GM21367 (cell line): ENCODE measurements around the gene PDE1C.
A peak's percentile ranks its signal among the peaks of the same experiment; 100 is the strongest.

ENCODE experiments used
- ATAC-seq: cut with Tn5 transposase; IDR thresholded peaks from one replicate; pipeline ENCODE4 v1.9.1; 2021; ENCODE audit not compliant: unreplicated experiment

The PDE1C gene

DNA sequence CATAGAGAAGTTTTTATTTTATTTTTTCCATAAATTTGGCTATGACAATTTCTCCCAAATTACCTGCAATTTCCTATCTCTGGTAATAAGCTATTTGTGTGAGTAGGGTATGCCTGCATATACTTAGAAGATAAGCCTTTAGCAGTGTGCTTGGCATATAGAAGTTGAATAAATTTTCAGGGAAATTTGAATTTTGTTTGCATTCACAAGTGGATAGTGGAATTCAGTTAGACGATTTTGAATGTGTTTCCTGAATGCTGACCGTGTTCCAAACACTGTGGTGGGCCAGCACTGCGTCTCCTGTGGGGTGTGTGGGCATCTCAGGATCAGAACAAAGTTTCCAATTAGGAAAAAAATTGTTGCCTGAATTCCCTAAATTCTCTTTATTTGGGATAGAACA is 283.9 kb downstream of the PDE1C start:
- ATAC-seq = no peak

GRCh38 chr7:31785101-31785500 is 285.1 kb downstream of the PDE1C start:
- ATAC-seq = no peak

GRCh38 chr7:31783221-31783620 is 287.0 kb downstream of the PDE1C start:
- no peak for ATAC-seq

DNA sequence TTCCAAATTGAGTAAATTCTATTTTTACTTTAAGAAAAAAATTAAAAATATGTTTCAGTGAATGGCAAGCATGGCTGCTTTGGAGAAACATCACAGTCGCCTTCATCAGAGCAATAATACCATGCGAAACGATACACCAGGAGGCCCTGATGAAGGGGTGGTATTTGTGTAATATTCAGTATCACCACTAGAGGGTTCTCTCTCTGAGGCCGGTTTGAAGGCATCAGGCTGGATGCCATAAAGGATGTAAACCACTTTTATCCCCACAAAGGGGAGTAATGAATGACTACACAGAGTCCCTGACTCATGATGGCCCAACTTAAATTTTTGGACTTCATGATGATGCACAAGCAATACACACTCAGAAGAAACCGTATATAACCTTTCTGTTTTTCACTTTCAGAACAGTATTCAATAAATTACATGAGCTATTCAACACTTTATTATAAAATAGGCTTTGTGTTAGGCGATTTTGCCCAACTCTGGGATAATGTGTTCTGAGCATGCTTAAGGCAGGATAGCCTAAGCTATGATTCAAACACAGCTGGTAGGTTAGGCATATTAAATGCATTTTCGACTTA is 287.7 kb downstream of the PDE1C start:
- ATAC-seq = no peak

DNA sequence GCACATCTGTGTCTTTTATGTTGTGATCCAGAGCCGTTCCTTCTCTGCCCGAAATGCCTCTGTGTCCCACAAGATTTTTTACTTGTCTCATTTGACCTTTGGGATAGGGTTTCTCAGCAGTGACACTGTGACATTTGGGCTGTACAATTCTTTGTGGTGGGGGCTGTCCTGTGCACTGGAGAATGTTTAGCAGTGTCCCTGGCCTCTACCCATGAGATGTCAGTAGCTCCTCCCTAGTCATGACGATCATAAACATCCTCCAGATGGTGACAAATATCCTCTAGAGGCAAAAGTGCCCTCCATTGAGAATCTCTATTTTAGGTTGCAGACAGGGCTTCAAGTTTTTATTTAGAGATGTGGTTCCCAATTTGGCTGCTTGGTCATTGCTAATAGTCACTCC is 291.9 kb downstream of the PDE1C start:
- no peak for ATAC-seq

GRCh38 chr7:31776616-31777015 is 293.6 kb downstream of the PDE1C start:
- ATAC-seq = no peak

GRCh38 chr7:31775556-31775955 is 294.7 kb downstream of the PDE1C start:
- no peak for ATAC-seq

GRCh38 chr7:31772211-31772610 is 298.0 kb downstream of the PDE1C start:
- ATAC-seq = no peak

DNA sequence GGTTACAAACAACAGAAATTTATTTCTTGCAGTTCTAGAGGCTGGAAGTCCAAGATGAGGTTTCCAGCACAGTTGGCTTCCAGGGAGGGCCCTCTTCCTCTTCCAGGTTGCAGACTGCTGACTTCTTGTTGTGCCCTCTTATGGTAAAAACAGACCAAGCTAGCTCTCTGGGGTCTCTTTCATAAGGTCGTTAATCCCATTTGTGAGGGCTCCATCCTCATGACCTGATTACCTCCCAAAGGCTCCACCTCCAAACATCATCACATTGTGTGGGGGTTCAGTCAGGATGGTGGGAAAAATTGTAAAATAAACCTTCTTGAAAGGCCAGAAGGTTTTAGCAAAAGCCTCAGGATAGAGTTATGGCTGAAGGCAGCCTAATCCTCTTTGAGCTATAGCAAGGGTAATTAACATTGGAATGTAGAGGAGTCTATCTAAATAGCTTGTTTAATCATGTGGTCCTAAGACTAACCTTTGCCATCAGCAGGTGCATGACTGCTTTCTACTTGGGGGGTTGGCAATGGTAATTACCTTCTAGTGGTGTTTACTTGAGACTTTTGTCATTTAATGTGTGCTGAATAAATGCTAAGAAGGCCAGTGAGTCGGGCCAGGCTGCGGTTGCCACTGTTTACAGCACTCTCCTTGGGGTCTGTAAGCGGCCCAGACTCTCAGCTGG is 302.4 kb downstream of the PDE1C start:
- no peak for ATAC-seq

GRCh38 chr7:31764462-31764861 is 305.7 kb downstream of the PDE1C start:
- ATAC-seq = no peak

DNA sequence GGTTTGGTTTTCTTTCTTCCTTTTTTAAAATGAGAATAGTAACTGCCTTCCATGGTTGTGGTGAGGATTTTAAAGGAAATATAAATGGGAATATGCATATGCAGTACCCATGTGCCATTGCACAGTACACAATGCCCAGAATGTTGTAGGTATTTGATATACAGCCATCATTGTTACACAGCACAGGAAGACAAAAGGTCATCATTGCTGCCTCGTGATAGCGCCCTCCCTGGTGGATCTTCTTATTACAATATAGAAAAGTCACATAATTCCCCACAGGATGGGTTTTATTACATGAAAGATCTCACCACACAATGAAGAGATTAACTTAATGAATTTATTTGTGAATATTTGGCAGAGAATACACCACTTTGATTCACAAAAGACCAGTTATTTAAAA is 306.7 kb downstream of the PDE1C start:
- no peak for ATAC-seq

DNA sequence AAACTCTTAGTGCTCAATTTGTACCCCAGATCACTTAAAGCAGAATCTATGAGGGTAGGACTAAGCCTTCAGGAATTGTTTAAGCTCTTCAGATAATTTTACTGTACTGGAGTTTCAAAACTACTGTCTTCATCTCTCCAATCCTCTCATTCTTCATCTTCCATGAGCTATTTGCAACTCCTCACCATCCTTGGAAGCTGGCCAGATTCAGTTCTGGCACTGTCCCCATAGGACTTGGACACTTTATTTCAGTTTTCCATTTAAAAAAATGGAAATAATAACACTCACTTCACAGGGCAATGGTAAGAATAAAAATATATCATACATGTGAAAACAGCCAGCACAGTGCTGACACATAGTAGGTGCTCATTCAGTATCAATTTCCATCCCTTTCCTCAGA is 308.6 kb downstream of the PDE1C start:
- no peak for ATAC-seq

DNA sequence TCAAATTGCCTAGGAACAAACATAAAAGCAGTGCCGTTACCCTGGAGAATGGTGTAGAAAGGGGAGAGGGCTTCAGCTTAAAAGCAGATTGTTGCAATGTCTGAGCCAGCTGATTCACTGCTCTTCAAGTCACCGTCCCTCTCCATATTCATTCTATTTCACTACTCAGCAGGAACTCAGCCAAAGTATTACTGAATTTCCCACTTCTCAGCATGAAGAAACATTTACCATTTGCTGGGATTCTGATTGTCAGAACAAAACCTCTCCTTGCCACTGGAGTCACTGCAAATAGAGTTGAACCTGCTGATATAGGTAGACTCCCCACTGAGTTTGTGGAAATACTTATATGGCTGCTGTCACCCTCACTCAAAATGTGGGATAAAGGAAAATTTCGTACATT is 311.5 kb downstream of the PDE1C start:
- no peak for ATAC-seq

DNA sequence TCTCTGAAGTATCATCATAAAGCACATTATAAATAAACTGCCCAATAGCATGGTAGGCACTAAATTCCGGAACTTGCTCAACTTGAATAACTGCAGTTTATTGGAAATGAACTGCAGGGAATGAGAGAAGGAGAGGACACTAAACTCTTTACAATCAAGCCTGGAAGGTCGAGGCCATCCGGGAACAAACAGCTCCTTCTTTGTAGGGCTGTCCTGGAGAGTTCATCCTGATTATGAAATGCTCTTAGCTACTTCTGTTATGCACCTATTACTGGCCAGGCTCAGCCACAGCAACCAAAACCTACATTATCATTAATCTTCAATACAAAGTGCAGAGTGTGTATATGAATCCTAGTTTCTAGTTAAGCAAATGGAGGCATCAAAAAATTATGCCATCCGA is 318.5 kb downstream of the PDE1C start:
- ATAC-seq = no peak

- ATAC-seq = no peak
Observed at GRCh38 chr7:31748084-31748483, 322.1 kb downstream of the PDE1C start.

- ATAC-seq = no peak
Observed at GRCh38 chr7:31747553-31747952, 322.7 kb downstream of the PDE1C start.

- ATAC-seq = peak; percentile 79
Observed at GRCh38 chr7:31744294-31744874, 325.8 kb downstream of the PDE1C start.

DNA sequence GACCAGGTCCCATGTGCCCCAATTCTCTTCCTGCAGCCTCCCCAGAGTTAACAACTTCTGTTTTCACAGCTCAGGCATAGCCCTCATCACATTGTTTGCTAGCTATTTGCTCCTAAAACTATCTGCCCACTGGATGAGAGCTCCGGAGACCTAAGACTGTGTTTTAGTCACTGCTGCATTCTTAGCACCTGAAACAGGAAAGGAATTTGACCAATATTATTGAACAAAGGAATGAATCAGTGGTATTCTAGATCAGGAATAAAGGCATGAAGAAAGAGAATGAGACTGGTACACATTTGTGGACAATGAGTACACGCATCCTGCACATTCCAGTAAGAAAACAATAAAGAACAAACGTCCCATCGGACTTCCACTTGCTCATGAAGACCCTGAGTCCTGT is 328.4 kb downstream of the PDE1C start:
- ATAC-seq = no peak

GRCh38 chr7:31735991-31736982 is 333.9 kb downstream of the PDE1C start:
- ATAC-seq = no peak

DNA sequence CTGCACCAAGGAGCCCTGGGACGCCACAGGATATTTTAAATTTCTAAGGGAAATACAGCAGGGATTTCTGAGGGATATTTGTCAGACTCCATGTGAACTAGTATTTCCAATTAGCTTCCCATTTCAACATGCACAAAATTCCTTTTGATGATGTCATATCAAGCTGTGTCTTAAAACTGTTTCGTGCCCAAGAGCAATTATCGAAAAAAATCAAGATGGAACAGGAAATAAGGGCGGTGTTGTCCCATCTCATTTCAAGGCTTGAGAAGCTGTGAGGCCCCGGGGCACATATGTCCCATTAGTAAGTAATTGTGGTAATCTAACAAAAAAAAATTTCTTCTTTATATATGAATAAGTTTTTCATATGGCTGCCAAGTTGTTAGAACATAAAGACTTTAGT is 335.8 kb downstream of the PDE1C start:
- no peak for ATAC-seq

DNA sequence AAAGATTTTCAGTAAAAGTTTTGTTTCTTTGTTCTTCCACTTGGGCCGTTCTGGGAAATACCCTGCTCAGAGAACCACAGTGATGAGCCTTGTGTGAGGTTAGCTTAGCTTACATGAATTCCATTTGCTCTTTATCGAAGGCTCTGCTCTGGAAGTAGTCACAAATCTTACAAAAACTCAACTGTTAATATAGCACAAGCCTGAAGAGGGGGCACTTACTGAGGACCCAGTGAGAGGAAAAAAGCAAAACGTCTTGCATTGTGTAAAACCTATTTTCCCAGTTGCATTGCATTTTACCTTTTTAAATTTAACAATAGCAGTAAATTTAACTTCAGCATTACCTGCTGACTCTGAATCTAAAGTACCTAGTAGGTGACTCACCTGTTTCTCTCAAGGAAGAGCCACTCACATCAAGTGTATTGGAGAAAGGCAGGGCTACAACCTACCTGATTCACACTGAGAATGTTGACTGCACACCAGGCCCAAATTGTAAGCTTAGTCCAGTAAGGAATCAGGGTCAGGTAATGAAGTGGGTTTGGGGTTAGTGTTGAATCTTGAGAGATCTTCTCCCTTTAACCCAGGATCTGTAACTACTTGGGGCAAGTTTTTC is 340.9 kb downstream of the PDE1C start:
- no peak for ATAC-seq
